ENCODE results near the gene SEMA3F.

The SEMA3F gene

DNA sequence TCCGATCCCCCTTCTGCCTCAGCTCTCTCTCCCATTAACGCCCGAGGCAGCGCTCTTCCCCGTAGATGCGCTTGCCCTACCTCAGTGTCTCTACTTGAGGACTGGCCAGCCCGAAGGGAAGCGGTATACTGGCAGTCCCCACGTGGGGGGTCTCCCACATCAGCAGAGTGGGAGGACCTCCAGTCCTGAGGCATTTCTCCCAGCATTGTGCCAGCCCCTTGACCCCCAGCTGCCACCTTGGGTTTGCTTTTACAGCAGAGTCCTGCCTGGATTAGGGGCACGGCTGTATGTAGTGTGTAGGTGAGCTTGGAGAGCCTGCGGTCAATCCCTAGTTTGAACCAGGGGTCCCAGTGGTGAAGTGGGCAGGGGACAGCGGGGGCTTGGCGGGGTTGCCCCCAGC is 767 bp downstream of the SEMA3F start:
- DNase-seq (ENCODE audit: low read depth in 1 of 2, low spot score in 1 of 2): no peak

- DNase-seq (ENCODE audit: low read depth in 1 of 2, low spot score in 1 of 2): no peak
These were observed 1.7 kb downstream of the SEMA3F start for GRCh38 chr3:50156549-50157493.

DNA sequence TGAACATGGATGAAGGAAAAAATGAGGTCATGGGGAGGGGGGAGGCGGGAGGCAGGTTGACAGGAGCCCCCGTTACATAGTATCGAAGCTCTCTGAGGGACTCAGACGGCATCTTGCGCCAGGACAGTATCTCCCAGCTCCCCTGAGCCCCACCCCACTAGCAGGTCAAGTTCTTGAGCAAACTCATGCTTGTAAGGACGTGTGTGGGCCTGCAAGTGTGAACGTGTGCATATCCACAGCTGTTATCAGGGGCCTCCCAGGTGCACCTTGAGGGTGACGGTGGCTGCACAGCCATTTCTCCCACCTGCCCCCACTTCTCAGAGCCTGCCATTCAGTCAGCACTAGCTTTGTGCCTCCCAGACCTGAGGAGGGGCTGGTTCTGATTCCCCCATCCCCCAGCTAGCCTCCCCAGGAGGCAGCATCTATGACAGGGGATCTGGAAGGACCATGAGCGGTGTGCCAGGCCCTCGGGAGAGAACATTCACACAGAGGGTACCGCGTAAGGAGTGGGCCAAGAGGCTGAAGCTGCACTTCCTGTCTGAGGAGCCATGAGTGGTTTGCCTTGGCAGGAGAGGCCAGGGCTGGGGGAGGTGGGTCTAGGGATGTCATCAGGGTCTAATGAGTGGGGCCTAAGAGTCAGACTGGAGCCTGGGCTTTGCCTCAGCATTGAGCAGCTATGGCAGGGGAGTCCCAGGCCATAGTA is 2.9 kb downstream of the SEMA3F start:
- DNase-seq (ENCODE audit: low read depth in 1 of 2, low spot score in 1 of 2): no peak

DNA sequence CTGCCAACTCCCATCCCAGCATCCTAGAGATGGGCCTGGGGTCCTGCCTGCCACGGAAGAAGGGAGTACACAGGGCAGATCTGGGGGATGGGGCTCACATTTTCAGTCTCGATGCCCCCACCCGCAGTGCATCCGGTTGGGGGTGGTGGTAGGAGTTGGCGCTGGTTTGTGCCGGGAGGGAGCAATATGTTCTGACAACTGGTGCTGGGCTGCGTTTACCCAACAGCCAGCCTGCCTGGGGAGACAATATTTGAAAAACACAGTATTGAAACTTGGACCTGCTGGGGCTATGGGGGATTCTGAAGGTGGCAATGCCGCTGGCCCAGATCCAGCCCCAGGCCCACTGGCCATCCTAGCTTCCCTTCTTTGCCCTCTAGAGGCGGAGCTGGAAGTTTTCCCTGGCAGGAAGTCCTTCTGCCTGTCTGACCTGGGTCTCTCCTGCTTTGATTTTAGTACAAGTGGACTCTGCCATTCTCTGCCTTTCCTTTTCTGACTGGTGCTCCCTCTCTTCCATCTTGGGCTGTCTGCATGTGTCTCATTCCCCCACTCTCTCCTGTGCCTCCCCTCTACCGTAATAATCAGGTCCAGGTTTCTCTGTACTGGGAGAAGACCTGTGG is 3.5 kb downstream of the SEMA3F start:
- DNase-seq (ENCODE audit: low read depth in 1 of 2, low spot score in 1 of 2): no peak

DNA sequence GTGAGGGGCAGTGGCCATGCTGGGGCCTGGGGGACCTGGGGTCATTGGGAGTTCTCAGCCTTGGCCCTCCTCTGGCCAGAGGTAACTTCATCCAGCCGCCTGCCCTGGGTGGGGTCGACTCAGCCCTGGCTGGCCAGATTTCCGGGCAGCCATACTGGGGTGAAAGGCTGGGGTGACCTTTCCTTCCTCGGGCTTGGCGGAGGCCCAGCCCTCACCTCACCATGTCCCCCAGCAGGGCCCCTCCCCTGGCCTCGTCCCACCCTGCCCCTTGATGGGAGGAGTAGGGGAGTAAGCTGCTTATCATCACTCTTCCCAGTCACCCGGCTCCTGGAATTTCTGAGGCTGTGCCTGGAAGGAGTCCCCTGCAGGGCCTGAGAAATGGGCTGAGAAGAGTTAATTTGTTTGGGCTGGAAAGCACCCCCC is 5.4 kb downstream of the SEMA3F start:
- DNase-seq (ENCODE audit: low read depth in 1 of 2, low spot score in 1 of 2): no peak

- no peak for DNase-seq (ENCODE audit: low read depth in 1 of 2, low spot score in 1 of 2)
These were observed 6.2 kb downstream of the SEMA3F start for GRCh38 chr3:50161320-50161719.

DNA sequence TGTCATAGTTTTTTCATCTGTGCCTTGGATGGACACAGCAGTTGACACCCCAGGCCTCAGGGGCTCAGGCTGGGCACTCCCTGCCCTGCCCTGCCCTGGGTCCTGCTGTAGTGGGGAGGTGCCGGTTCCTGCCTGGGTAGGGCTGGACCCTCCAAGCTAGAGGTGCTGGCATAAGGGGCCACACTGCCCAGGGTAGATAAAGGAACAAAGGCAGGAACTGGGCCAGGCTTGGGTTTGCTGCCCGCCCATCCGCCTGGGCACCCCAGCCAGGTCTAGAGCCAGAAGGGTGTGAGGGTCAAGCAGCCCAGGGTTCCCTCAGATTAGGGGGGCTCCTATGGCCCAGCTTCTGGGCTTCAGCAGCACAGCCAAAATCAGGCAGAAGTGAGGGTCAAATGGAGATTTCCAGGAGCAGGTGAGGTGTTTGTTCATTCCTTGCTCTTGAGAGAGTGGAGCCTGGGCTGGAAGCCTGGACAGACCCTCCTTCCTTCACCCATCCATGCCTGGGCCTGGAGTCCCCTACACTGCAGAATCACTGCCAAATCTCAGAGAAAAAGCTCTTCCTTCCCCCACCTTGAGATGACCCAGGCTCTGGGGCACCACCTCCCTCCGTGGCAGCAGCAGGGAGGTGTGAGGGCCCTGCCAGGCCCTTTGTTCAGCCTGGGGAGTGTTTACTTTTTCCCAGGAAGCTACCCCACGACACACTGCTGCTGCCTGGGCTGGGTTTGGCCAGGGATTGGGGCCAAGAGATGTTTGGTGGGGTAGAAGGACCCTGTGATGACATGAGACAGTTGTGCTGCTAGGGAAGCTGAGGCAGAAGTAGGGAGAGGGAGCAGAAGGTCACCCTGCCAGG is 7.1 kb downstream of the SEMA3F start:
- no peak for DNase-seq (ENCODE audit: low read depth in 1 of 2, low spot score in 1 of 2)

DNA sequence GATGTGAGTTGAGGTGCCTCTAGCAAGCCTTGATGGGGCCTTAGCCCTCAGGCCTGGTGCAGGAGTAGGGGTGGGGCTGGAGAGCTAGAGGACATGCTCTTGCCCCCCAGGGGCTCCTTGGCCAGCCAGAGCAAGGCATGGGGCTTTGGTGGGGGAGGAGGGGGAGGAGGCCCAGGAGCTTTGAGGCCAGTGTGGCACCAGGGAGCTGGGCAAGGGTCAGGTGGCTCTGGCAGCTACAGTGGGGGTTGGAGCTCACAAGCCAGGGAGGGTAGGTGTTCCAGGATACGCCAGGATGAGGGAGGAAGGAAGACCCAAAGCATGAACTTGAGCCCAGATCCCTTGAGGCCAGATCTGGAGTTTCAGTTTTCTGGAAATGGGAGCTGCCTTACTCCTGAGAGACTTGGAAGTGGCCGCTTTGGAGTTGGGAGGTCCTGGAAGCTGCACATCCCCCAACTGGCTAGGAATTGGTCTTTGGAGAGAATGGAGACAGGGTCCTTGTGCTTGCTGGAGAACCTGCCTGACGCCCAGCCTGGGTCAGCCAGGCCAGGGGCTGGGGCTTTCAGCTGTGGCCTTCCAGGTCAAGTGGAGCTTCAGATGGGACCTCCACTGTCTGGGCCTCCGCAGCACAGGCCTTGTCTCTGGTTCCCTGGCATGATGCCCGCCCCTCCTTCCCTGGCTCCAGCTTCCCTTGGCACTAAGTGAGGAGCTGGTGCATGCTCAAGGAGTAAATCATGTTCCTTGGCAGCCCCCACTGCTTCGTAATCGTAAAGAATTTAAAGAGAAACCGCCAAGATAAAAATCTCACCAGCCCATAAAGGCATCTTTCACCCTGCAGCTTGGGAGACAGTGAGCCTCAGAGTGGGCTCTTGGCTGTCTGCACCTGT is 8.7 kb downstream of the SEMA3F start:
- DNase-seq (ENCODE audit: low read depth in 1 of 2, low spot score in 1 of 2): no peak

GRCh38 chr3:50164481-50164880 is 9.4 kb downstream of the SEMA3F start:
- DNase-seq (ENCODE audit: low read depth in 1 of 2, low spot score in 1 of 2): no peak

DNA sequence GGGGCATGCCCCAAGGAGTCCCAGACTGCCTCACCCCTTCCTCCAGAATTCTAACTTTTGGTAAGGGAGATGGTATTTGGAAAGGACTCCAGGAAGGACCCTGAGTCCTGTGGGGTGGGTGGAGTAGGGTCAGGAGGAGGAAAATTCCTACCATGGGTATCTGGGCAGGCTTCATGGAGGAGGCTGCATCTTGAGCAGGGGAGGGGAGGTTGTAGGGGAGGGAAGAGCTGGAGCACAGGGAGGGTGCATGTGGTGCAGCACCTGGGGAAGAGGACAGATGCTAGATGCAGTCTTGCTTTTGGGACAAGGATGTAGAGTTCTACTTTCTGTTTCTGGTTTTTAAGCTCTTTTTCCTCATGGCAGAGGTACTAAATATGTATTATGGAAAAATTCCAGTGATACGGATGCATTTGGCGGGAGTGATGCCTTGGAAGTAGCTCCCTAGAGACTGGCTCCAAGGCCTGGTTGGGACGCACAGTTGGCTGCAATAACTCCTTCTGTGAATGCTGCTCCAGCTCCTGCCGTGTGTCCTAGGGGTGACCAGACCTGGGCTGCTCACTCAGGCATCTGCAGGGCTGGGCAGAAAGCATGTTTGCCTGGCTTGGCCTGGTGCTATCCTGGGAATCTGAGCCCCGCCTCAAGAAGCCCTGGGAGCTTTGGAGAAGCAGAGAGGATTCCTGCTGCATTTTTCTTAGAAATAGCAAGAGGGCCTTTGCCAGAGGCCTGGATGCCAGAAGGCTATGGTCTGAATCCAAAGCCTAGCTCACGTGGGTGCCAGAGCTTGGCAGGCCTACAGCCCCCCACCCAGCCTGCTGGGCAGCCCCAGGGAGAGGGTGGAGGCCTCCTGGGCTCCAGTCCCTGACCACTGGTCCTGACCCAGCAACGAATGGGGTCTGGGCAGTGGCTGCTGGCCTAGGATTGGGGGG is 10.1 kb downstream of the SEMA3F start:
- DNase-seq (ENCODE audit: low read depth in 1 of 2, low spot score in 1 of 2): no peak

DNA sequence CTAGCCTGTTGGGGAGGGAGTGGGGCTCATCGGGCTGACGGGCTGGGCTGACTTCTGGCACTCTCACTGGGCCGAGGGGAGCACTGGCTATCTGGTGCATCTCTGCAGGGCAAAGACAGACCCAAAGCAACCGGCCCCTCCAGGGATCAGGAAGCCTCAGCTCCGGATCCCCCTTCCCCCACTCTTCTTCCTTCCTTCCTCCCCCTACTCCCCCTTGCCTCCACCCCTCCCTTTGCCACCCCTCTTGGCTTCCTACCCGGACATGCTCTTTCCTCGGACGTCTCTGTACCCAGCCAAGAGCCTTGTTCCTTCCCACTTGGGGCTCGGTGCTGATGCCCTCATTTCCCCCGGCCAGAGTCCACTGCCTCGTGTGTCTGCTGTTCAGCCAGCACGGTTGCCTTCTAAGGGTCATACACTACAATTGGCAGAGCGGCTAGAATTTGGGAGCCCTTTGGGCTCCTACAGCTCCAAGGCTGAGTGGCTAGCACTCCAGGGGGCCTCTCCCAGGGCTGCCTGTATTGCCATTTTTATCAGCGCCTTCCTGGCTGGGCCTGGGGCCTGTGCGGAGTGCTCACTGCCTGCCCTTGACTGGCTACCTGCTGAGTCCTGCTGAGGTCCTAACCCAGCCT is 10.9 kb downstream of the SEMA3F start:
- no peak for DNase-seq (ENCODE audit: low read depth in 1 of 2, low spot score in 1 of 2)

GRCh38 chr3:50166620-50167019 is 11.5 kb downstream of the SEMA3F start:
- DNase-seq (ENCODE audit: low read depth in 1 of 2, low spot score in 1 of 2): no peak

GRCh38 chr3:50167069-50167840 is 12.1 kb downstream of the SEMA3F start:
- no peak for DNase-seq (ENCODE audit: low read depth in 1 of 2, low spot score in 1 of 2)

DNA sequence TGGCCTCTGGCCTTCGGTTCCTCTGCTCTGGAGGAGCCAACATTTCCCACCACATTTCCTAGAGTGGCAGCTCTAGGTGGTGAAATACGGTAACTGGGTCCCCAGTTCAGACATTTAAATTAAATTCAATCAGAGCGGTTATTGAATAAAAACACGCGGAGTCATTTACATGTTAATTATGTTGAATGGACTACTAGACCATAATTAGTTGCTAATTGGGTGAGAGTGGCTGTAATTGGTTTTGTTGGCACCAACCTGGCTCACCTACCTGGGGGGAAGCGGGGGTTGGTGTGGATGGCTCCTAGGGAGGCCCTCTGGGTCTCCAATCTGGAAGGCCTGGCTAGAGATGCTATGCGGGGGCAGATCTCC is 12.7 kb downstream of the SEMA3F start:
- DNase-seq (ENCODE audit: low read depth in 1 of 2, low spot score in 1 of 2): no peak

DNA sequence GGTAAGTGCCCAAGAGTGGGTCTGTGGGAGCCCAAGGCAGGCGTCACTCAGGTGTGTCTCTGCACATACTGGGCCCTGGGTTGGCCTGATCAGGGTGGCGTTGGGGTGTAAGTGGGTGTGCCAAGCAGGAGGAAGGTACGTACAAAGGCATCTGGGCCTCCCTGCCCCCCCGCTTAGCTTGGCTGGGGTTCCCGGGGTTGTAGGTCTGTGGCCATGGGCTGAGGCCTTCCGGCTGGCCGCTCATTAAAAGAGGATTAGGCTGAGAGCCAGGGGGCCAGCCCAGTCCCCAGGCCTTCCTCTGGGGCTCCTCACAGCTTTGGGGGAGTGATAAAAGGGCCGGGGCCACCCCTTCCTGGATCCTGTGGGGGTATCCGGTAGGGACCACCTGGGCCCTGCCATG is 13.3 kb downstream of the SEMA3F start:
- DNase-seq (ENCODE audit: low read depth in 1 of 2, low spot score in 1 of 2): no peak

GRCh38 chr3:50168791-50169190 is 13.7 kb downstream of the SEMA3F start:
- DNase-seq (ENCODE audit: low read depth in 1 of 2, low spot score in 1 of 2): no peak

DNA sequence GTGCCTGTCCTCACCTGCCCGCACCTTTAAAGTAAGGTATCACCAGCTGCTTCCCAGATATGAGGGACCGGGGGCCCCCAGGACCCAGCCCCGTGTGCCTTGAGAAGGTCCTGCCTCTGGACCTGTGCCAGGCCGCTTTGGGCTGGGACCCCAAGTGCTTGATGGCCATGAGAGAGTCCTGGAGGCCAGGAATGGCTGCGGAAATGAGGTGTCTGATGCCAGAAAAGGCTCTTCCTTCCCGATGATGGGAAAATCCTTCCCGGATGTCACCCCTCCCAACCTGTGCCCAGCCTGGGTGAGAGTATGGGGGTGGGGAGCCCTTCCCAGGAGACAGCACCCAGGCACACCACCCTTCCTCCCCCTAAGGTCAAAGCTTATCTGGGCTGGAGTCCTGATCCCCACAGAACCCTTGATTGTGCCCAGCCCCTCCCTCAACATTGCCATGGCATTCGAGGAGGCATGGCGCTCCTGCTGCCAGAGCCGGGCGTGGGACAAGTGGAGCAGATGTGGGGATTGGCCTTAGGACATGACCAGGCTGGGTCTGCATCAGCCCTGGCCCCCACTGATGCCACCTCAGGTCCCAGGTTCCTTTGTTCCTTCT is 14.2 kb downstream of the SEMA3F start:
- no peak for DNase-seq (ENCODE audit: low read depth in 1 of 2, low spot score in 1 of 2)
